GM12878 (cell line): ENCODE measurements around the gene ATP6V1G2. TPM values are rescaled to one million over a fixed set of nuclear protein-coding genes. Genes with fewer than 3 reads are reported as not detected.

Experiments
- ATF7 ChIP-seq: fragments of 450-650 bp; IDR thresholded peaks from 2 replicates; pipeline ENCODE4 v1.6.1; 2016; ENCODE audit warnings: low read depth, mild to moderate bottlenecking
- BMI1 ChIP-seq: fragments of 450-650 bp; IDR thresholded peaks from 2 replicates; pipeline ENCODE4 v1.6.1; 2016; ENCODE audit warnings: mild to moderate bottlenecking, moderate library complexity, borderline replicate concordance
- EGR1 ChIP-seq, 2 experiments: IDR thresholded peaks; 1 replicate in 1 of 2; 2 replicates in 1 of 2; pipeline ENCODE4 v1.6.1; 2011 to 2012; ENCODE audit warnings: low read depth in 2 of 2, low read length in 2 of 2, borderline replicate concordance in 1 of 2, mild to moderate bottlenecking in 1 of 2, moderate library complexity in 1 of 2
- HDAC6 ChIP-seq: fragments of 200-600 bp; sonication (generic); IDR thresholded peaks from one replicate; pipeline ENCODE4 v1.8.0; 2017; ENCODE audit warnings: antibody characterized with exemption; ENCODE audit not compliant: unreplicated experiment
- HDGF ChIP-seq: fragments of 450-650 bp; IDR thresholded peaks from 2 replicates; pipeline ENCODE4 v1.6.1; 2016; ENCODE audit warnings: antibody characterized with exemption
- IKZF2 ChIP-seq, 2 experiments: fragments of 450-650 bp; IDR thresholded peaks; 2 replicates each; pipeline ENCODE4 v1.6.1; 2017; ENCODE audit warnings: mild to moderate bottlenecking in 2 of 2, moderate library complexity in 2 of 2
- KAT2A ChIP-seq: conservative IDR thresholded peaks from 2 replicates; pipeline ENCODE4 v1.6.1; 2011; ENCODE audit warnings: low read depth, low read length; ENCODE audit not compliant: control insufficient read depth
- LARP7 ChIP-seq: fragments of 450-650 bp; IDR thresholded peaks from 2 replicates; pipeline ENCODE4 v1.6.1; 2017; ENCODE audit warnings: mild to moderate bottlenecking
- MTA3 ChIP-seq: IDR thresholded peaks from 2 replicates; pipeline ENCODE4 v1.6.1; 2012; ENCODE audit warnings: low read length, inconsistent platforms, borderline replicate concordance
- PKNOX1 ChIP-seq: fragments of 450-650 bp; IDR thresholded peaks from 2 replicates; pipeline ENCODE4 v1.6.1; 2016; ENCODE audit warnings: mild to moderate bottlenecking
- POU2F2 ChIP-seq: IDR thresholded peaks from 3 replicates; pipeline ENCODE4 v1.6.1; 2011; ENCODE audit warnings: low read depth, mild to moderate bottlenecking, low read length, borderline replicate concordance
- RAD51 ChIP-seq: fragments of 450-650 bp; IDR thresholded peaks from 2 replicates; pipeline ENCODE4 v1.6.1; 2016; ENCODE audit warnings: moderate library complexity, mild to moderate bottlenecking, inconsistent platforms
- RBBP5 ChIP-seq: fragments of 200-600 bp; sonication (generic); conservative IDR thresholded peaks from 2 replicates; pipeline ENCODE4 v1.6.1; 2016
- SIN3A ChIP-seq: IDR thresholded peaks from 2 replicates; pipeline ENCODE4 v1.6.1; 2012; ENCODE audit warnings: low read depth, low read length, improper control_type of control experiment
- SKIL ChIP-seq: fragments of 450-650 bp; IDR thresholded peaks from 2 replicates; pipeline ENCODE4 v1.6.1; 2017; ENCODE audit warnings: mild to moderate bottlenecking, low read depth, inconsistent platforms; ENCODE audit not compliant: poor library complexity, severe bottlenecking
- TAF1 ChIP-seq: IDR thresholded peaks from 2 replicates; pipeline ENCODE4 v1.6.1; 2011; ENCODE audit warnings: mild to moderate bottlenecking, low read depth, low read length, borderline replicate concordance
- TBL1XR1 ChIP-seq: IDR thresholded peaks from 2 replicates; pipeline ENCODE4 v1.6.1; 2012; ENCODE audit warnings: low read depth, low read length, improper control_type of control experiment
- WRNIP1 ChIP-seq: IDR thresholded peaks from 2 replicates; pipeline ENCODE4 v1.6.1; 2011; ENCODE audit warnings: low read depth, low read length, improper control_type of control experiment, borderline replicate concordance
- ZBTB33 ChIP-seq: fragments of 450-650 bp; IDR thresholded peaks from 2 replicates; pipeline ENCODE4 v1.6.1; 2017; ENCODE audit warnings: mild to moderate bottlenecking
- ZNF207 ChIP-seq: fragments of 450-650 bp; IDR thresholded peaks from 2 replicates; pipeline ENCODE4 v1.6.1; 2014; ENCODE audit warnings: antibody characterized with exemption, mild to moderate bottlenecking, borderline replicate concordance
- ZNF217 ChIP-seq: fragments of 450-650 bp; IDR thresholded peaks from 2 replicates; pipeline ENCODE4 v1.6.1; 2017; ENCODE audit warnings: antibody characterized with exemption, mild to moderate bottlenecking
- ZNF24 ChIP-seq: fragments of 450-650 bp; IDR thresholded peaks from 2 replicates; pipeline ENCODE4 v1.6.1; 2017; ENCODE audit warnings: antibody characterized with exemption, mild to moderate bottlenecking
- ZNF622 ChIP-seq: fragments of 450-650 bp; IDR thresholded peaks from 2 replicates; pipeline ENCODE4 v1.6.1; 2017; ENCODE audit warnings: mild to moderate bottlenecking, inconsistent platforms
- ZSCAN29 ChIP-seq: fragments of 450-650 bp; IDR thresholded peaks from 2 replicates; pipeline ENCODE4 v1.6.1; 2017; ENCODE audit warnings: mild to moderate bottlenecking, moderate library complexity
- ZZZ3 ChIP-seq: IDR thresholded peaks from 2 replicates; pipeline ENCODE4 v1.6.1; 2011; ENCODE audit warnings: low read depth; ENCODE audit not compliant: control insufficient read depth, insufficient read length
- polyA plus RNA-seq, 11 experiments: library from polyadenylated mRNA; depleted of rRNA in 4 of 11; unstranded in 6 of 11; stranded (reverse) in 5 of 11; fragments of >200 nt; fragmentation: Nextera tagmentation in 4 of 11; fragmentation: Illumina TruSeq in 1 of 11; extraction: Ambion mirVana in 4 of 11; extraction: Trizol in 1 of 11; gene quantifications; 1 replicate in 1 of 11; 2 replicates in 10 of 11; pipeline versions ENCODE4 v1.2.1 to v1.2.3, GENCODE V29; 2011 to 2016; ENCODE audit warnings: inconsistent platforms in 2 of 11, missing spikeins in 2 of 11, low read depth in 1 of 11
- total RNA-seq, 4 experiments: library from RNA; depleted of rRNA in 3 of 4; stranded (reverse); fragments of >200 nt in 3 of 4; fragmentation: Illumina TruSeq in 1 of 4; extraction: Trizol in 1 of 4; gene quantifications; 2 replicates each; pipeline versions ENCODE4 v1.2.1 to v1.2.3, GENCODE V29; 2013 to 2021
- TF ChIP-seq, protein P1 (sequence below): IDR thresholded peaks from 2 replicates; pipeline ENCODE4 v1.6.1; 2011; ENCODE audit warnings: borderline replicate concordance, low read depth, mild to moderate bottlenecking, moderate library complexity, mixed read lengths, low read length; ENCODE audit not compliant: insufficient read depth; ENCODE audit errors: extremely low read length

Gene ATP6V1G2
- total and polyA plus RNA-seq, 10 of the 15 experiments (the other 5 are each of a cell fraction or from before 2014, with no cell fraction given): 0.45 to 8.9 (median 2.8) TPM

DNA sequence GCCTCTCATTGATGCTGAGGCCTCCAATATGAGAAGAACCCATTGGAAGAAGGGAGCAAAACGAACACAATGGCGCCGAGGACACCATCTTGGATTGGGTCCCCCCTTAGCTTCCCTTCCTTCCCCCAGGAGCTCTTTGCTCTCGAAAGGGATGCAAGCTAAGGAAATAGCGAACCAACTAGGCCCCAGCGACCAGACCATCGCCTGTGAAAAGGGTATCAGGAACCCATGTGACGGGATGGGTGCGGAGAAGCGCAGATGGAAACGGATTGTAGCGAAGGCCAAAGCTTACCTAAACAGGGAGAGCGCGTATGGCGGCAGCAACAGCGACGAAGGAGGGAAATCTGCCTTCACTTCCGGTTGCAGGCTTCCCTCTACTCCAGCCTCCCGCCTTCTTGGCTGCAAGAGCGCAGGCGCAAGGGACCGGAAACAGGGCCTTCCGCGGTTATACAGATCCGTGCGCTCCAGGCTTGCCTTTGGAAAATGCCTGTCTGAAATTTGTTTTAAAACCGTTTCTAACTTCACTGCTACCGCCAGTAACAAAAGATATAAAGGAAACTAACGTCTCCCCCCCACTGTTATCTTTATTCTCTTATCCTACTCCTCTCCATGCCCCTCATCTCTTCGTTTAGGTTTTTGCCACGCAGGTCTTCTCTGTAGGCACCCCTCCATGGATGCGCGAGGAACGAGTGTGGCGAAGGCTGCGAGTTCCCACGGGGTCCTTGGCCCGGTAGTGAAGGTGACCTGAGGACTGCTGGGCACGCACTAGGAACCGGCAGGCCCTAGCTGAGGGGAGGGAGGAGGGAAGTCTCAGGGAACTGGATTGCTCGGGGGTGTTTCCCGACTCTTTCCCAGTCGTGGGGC is 4.5 kb downstream of the ATP6V1G2 start, which contains the start of gene DDX39B (continued):
- TF ChIP-seq ZBTB33 (peak; percentile 84), RAD51 (no peak), RBBP5 (peak; percentile 95), POU2F2 (peak; percentile 80), ZZZ3 (peak; percentile 94), IKZF2 (IDR thresholded peaks at IDR 0.05) (peak; percentile 59 to 61), PKNOX1 (no peak), ZNF207 (peak; percentile 36), ZNF24 (no peak; the same call in 1 of the 2 replicates), TBL1XR1 (peak; percentile 27; the same call in 1 of the 2 replicates), ZSCAN29 (peak; percentile 93), BMI1 (no peak), KAT2A (no peak; the same call in 1 of the 2 replicates), ATF7 (peak; percentile 60; the same call in 1 of the 2 replicates), ZNF622 (no peak), TAF1 (peak; percentile 100), MTA3 (no peak), ZNF217 (no peak), HDAC6 (peak; percentile 49), EGR1 (IDR thresholded peaks at IDR 0.05; ENCODE audit: borderline replicate concordance in 1 of 2, low read depth in 2 of 2, low read length in 2 of 2) (peak in 1 of 2 experiments; percentile 56; a peak in 1 of 3 replicates), LARP7 (peak; percentile 98), SKIL (peak; percentile 77), SIN3A (no peak), WRNIP1 (no peak; the same call in 1 of the 2 replicates), HDGF (peak; percentile 40; the same call in 1 of the 2 replicates)
- TF ChIP-seq, protein P1, sequence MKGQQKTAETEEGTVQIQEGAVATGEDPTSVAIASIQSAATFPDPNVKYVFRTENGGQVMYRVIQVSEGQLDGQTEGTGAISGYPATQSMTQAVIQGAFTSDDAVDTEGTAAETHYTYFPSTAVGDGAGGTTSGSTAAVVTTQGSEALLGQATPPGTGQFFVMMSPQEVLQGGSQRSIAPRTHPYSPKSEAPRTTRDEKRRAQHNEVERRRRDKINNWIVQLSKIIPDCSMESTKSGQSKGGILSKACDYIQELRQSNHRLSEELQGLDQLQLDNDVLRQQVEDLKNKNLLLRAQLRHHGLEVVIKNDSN: no peak
